GM23248 (cell line): ENCODE data around the gene MEX3D. TPM values are rescaled to one million over a fixed set of nuclear protein-coding genes. Genes with fewer than 3 reads are reported as not detected.

Source experiments
- DNase-seq: peaks from one replicate; pipeline ENCODE4 v3.0.0-alpha.2; 2015
- H2AFZ ChIP-seq: fragments of 200-600 bp; sonication (generic); 2 replicates; pipeline ENCODE4 v1.6.1; 2016; ENCODE audit warnings: antibody characterized with exemption
- H3F3A ChIP-seq: fragments of 200-600 bp; sonication (generic); 2 replicates; pipeline ENCODE4 v1.6.1; 2016; ENCODE audit warnings: mild to moderate bottlenecking, antibody characterized with exemption, mixed run types; ENCODE audit not compliant: insufficient read depth
- H3K27ac ChIP-seq: fragments of 200-600 bp; sonication (generic); 2 replicates; pipeline ENCODE4 v1.5.1; 2016; ENCODE audit warnings: mild to moderate bottlenecking
- H3K27me3 ChIP-seq: fragments of 200-600 bp; sonication (generic); replicated peaks from 2 replicates; pipeline ENCODE4 v1.6.1; 2016; ENCODE audit warnings: mild to moderate bottlenecking; ENCODE audit not compliant: insufficient read depth
- H3K36me3 ChIP-seq: fragments of 200-600 bp; sonication (generic); 2 replicates; pipeline ENCODE4 v1.6.1; 2016; ENCODE audit warnings: low read depth, mild to moderate bottlenecking
- H3K4me1 ChIP-seq: fragments of 200-600 bp; sonication (generic); 2 replicates; pipeline ENCODE4 v1.6.1; 2016; ENCODE audit warnings: mild to moderate bottlenecking; ENCODE audit not compliant: insufficient read depth
- H3K4me2 ChIP-seq: fragments of 200-600 bp; sonication (generic); one replicate; pipeline ENCODE4 v1.6.1; 2016; ENCODE audit warnings: mild to moderate bottlenecking; ENCODE audit not compliant: unreplicated experiment
- H3K4me3 ChIP-seq: fragments of 200-600 bp; sonication (generic); 2 replicates; pipeline ENCODE4 v1.5.1; 2016; ENCODE audit warnings: mild to moderate bottlenecking
- H3K79me2 ChIP-seq: fragments of 200-600 bp; sonication (generic); 2 replicates; pipeline ENCODE4 v1.6.1; 2016; ENCODE audit warnings: mild to moderate bottlenecking; ENCODE audit not compliant: insufficient read depth
- H3K9ac ChIP-seq: fragments of 200-600 bp; sonication (generic); 2 replicates; pipeline ENCODE4 v1.6.1; 2016; ENCODE audit warnings: mild to moderate bottlenecking
- H3K9me2 ChIP-seq: fragments of 200-600 bp; sonication (generic); 2 replicates; pipeline ENCODE4 v1.6.1; 2016; ENCODE audit warnings: mixed run types, mild to moderate bottlenecking, moderate library complexity; ENCODE audit not compliant: insufficient read depth
- H3K9me3 ChIP-seq: fragments of 200-600 bp; sonication (generic); one replicate; pipeline ENCODE4 v1.6.1; 2017; ENCODE audit warnings: low read depth
- H4K20me1 ChIP-seq: fragments of 200-600 bp; sonication (generic); 2 replicates; pipeline ENCODE4 v1.6.0; 2016; ENCODE audit not compliant: insufficient read depth
- EZH2 ChIP-seq: fragments of 200-600 bp; sonication (generic); IDR thresholded peaks from 2 replicates; pipeline ENCODE4 v1.6.1; 2018; ENCODE audit warnings: antibody characterized with exemption, mild to moderate bottlenecking; ENCODE audit not compliant: insufficient read depth, poor library complexity, severe bottlenecking
- EZH2phosphoT487 ChIP-seq: fragments of 200-600 bp; sonication (generic); IDR thresholded peaks from 2 replicates; pipeline ENCODE4 v1.6.1; 2018; ENCODE audit warnings: antibody characterized with exemption, moderate library complexity, mild to moderate bottlenecking, low read depth; ENCODE audit not compliant: insufficient read depth
- WGBS, 2 experiments: methylation state at CpG; one replicate each; pipeline ENCODE4 v1.1.6; 2015 to 2017; ENCODE audit warnings: low lambda C conversion rate in 2 of 2, low coverage in 1 of 2; ENCODE audit errors: missing lambda C conversion rate in 2 of 2; 5-methylcytosine and 5-hydroxymethylcytosine counted together
- in situ Hi-C: fragments of 300-500 bp; cut with MboI; formaldehyde crosslinking; loops from 2 replicates; pipeline ENCODE4 v1.15.0; 2020
- polyA plus RNA-seq: library from polyadenylated mRNA; unstranded; fragments of >200 nt; fragmentation: Nextera tagmentation; extraction: Ambion mirVana; gene quantifications from 2 replicates; pipeline ENCODE4 v1.2.1, GENCODE V29; 2016
- total RNA-seq: library from RNA; depleted of rRNA; stranded (reverse); fragments of >200 nt; shearing (Covaris generic); gene quantifications from 2 replicates; pipeline ENCODE4 v1.2.3, GENCODE V29; 2014

The MEX3D gene
- total and polyA plus RNA-seq, 2 experiments from 2014 or later = 2.6 to 50.3 TPM

GRCh38 chr19:1610579-1610978 is 42.5 kb upstream of the MEX3D start:
- no peak for DNase-seq
- TF ChIP-seq EZH2 (no peak), EZH2phosphoT487 (no peak)
- H3K9ac ChIP-seq = no peak overlapping the region
- peaks cover 12% of the 10 kb centered on the region for H3F3A ChIP-seq
- no peaks in the 10 kb centered on the region for H4K20me1 ChIP-seq
- no peak overlapping the region for H2AFZ ChIP-seq
- no peak overlapping the region for H3K4me3 ChIP-seq
- no peaks in the 10 kb centered on the region for H3K27me3 ChIP-seq
- H3K9me2 ChIP-seq = no peaks in the 10 kb centered on the region
- no peaks in the 10 kb centered on the region for H3K36me3 ChIP-seq
- no peaks in the 10 kb centered on the region for H3K79me2 ChIP-seq
- 80 to 81% methylated on average over 8 to 11 of the region's 11 CpGs for WGBS, 2 experiments
- H3K27ac ChIP-seq = no peak overlapping the region
- in situ Hi-C loops = no loop called here
- H3K4me2 ChIP-seq = no peak overlapping the region
- no peaks in the 10 kb centered on the region for H3K9me3 ChIP-seq
- H3K4me1 ChIP-seq = peaks cover 5% of the 10 kb centered on the region; the same call in 1 of the 2 replicates

DNA sequence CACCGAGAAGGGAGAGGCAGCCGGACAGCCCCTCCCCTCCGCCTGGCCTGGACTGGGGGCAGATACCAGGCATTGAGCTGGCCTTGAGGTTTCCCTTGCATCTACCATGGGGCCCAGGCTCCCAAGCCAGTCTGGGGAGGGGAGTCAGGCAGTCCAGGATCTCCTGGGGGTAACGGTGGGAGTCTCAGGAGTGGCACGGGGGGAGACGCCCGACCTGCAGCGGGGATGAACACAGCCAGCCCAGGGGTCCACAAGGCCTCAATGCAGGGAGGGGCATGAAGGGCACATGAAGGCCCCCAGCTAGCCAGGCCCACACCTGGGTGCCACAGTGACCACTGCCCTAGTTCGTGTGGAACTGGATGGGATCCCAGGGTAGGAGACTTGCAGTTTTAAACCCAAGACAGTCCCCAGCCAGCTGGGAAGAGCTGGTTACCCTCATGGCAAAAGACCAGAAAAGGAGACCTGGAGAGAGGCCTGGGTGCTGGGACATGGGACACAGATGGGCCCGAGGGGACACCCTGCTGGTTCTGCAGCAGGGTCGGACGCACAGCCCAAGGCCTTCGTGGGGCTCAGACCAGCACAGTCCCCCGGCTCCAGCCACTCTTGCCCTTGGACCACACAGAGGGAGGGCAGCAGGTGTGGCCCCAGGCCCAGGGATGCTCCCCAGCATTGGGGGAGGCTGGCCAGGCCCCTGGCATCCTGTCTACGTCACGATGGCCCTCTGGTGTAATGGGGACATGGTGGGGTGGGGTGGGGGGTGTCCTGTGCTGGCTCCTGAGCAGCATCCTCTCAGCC is 41.8 kb upstream of the MEX3D start:
- no peak overlapping the region for H3K4me3 ChIP-seq
- no peak overlapping the region for H3K9ac ChIP-seq
- no peak overlapping the region for H3K27ac ChIP-seq
- WGBS, 2 experiments = 92 to 94% methylated on average over 15 to 16 of the region's 16 CpGs
- H3K36me3 ChIP-seq = no peaks in the 10 kb centered on the region
- peaks cover 5% of the 10 kb centered on the region; the same call in 1 of the 2 replicates for H3K4me1 ChIP-seq
- H3K9me3 ChIP-seq = no peaks in the 10 kb centered on the region
- TF ChIP-seq EZH2 (no peak), EZH2phosphoT487 (no peak)
- H3K79me2 ChIP-seq = peaks cover 4% of the 10 kb centered on the region
- H3K27me3 ChIP-seq = no peaks in the 10 kb centered on the region
- in situ Hi-C loops = no loop called here
- no peak overlapping the region for H2AFZ ChIP-seq
- no peaks in the 10 kb centered on the region for H4K20me1 ChIP-seq
- H3K9me2 ChIP-seq = no peaks in the 10 kb centered on the region
- H3K4me2 ChIP-seq = no peak overlapping the region
- peaks cover 12% of the 10 kb centered on the region for H3F3A ChIP-seq
- DNase-seq = no peak

DNA sequence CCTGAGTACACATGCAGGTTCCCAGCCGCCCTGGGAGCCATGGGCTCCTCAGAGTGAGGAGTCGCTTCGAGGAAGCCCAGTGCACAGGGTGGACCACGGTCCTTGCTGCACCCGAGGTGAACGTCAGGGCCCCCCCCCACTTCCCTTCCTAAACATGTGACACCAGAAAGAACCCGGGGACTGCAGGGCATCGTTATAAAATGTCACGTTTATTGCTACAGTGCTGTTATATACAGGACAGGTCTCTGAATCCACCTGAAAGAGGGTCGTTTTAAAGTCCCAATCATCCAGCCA is 40.9 kb upstream of the MEX3D start:
- Histone ChIP-seq H4K20me1 (no peaks in the 10 kb centered on the region), H3K4me3 (no peak overlapping the region), H3K79me2 (peaks cover 12% of the 10 kb centered on the region), H3K9me3 (no peaks in the 10 kb centered on the region), H3K4me1 (peaks cover 8% of the 10 kb centered on the region), H3K9me2 (no peaks in the 10 kb centered on the region), H3F3A (peaks cover 12% of the 10 kb centered on the region), H3K4me2 (no peak overlapping the region), H3K27ac (no peak overlapping the region), H3K36me3 (no peaks in the 10 kb centered on the region), H3K27me3 (no peaks in the 10 kb centered on the region), H3K9ac (no peak overlapping the region), H2AFZ (no peak overlapping the region)
- TF ChIP-seq EZH2 (no peak), EZH2phosphoT487 (no peak)
- WGBS, 2 experiments = 46 to 57% methylated on average over 10 of the region's 10 CpGs
- DNase-seq = no peak
- in situ Hi-C loops = no loop called here

DNA sequence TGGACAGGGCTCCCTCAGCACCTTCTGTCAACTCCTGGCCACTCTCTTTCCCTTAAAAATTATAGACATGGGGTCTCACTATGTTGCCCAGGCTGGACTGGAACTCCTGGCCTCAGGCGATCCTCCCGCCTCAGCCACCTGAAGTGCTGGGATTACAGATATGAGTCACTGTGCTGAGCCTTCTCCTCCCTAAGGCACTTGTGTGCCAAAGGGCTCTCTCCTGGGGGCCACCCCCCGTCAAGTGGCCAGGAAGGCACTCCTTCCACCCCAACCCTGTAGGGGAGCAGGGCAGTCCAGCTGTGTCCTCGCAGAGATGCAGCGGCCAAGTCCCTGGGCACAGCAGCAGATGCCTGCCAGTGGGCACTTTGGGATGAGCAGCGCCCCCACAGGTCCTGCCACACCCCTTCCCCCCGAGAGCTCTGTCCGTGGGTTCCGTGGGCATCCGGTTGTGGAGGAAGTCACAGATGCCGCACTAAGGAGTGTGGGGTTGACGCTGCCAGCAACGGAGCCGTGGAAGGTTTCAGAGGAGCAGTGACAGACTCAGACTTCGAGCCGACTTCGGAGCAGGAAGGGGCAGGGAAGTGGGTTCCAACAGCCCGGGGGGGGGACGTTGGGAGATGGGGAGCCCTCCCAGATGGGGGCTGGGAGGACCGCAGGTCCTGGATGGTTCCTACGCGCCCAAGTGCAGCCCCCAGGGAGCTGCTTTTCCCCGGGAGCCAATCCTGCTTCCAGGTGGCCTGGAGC is 40.4 kb upstream of the MEX3D start:
- no peaks in the 10 kb centered on the region for H4K20me1 ChIP-seq
- in situ Hi-C loops = no loop called here
- no peak overlapping the region for H2AFZ ChIP-seq
- peaks cover 12% of the 10 kb centered on the region for H3F3A ChIP-seq
- peak; percentile 7 for DNase-seq
- 63 to 65% methylated on average over 18 to 23 of the region's 23 CpGs for WGBS, 2 experiments
- peaks cover 17% of the 10 kb centered on the region for H3K79me2 ChIP-seq
- no peaks in the 10 kb centered on the region for H3K9me2 ChIP-seq
- H3K27me3 ChIP-seq = no peaks in the 10 kb centered on the region
- no peaks in the 10 kb centered on the region for H3K36me3 ChIP-seq
- TF ChIP-seq EZH2phosphoT487 = no peak
- H3K4me2 ChIP-seq = no peak overlapping the region
- no peak overlapping the region for H3K4me3 ChIP-seq
- H3K4me1 ChIP-seq = peaks cover 13% of the 10 kb centered on the region
- no peak overlapping the region for H3K9ac ChIP-seq
- no peak overlapping the region for H3K27ac ChIP-seq
- H3K9me3 ChIP-seq = no peaks in the 10 kb centered on the region
